HT1080 (cell line): ENCODE measurements around the gene PTPA. TPM values are rescaled to one million over a fixed set of nuclear protein-coding genes. Genes with fewer than 3 reads are reported as not detected.
"Not testable (repeated sequence)": the region's sequence is repeated elsewhere in the genome, so short reads cannot be mapped to it uniquely, and the experiment has no call there.

Source experiments
- DNase-seq: peaks from one replicate; pipeline ENCODE4 v3.0.0-alpha.2; 2015; ENCODE audit warnings: low read depth
- total RNA-seq: library from RNA; depleted of rRNA; stranded (reverse); fragments of >200 nt; shearing (Covaris generic); gene quantifications from 2 replicates; pipeline ENCODE4 v1.2.3, GENCODE V29; 2014

The PTPA gene
- total RNA-seq, 1 experiment from 2014 or later: 214 TPM

DNA sequence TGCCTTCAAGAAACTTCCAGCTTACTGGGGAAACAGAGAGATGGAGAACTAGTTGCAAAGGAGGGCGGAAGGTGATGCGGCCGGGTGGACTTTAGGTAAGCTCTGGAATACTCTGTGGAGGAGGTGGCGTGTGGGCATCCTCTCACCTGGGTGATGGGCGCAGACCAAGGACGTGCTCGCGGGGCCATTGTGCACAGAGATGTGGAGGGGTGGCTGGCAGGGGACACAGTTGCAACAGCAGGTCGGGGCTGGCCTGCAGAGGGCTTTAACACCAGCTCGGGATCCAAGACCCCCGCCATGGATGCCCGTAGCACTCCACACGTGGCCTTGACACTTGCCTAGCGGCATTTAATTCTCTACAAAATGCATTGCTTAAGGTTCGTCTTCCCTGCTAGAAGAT lies 40.3 kb downstream of the PTPA start:
- DNase-seq: no peak

GRCh38 chr9:129154866-129155477 lies 43.8 kb downstream of the PTPA start:
- DNase-seq: no peak

DNA sequence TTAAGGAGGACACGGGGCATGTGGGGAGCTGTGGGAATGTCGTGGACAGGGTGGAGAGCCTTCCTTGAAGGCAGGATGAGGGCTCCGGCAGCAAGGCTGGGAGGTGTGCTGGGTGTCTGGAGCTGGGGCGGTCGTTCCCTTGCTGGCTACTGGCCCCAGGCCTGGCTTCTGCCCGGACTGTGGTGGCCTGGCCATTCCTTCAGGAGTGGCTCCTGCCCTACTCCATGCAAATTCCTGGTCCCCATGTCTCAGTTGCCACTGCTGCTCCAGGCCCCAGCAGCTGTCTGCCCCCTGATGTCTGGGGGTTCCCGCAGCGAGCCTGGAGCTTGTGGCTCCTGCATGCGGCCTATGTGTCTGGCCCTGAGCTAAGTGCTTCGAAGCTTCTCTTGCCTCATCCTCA lies 44.9 kb downstream of the PTPA start:
- DNase-seq: no peak

DNA sequence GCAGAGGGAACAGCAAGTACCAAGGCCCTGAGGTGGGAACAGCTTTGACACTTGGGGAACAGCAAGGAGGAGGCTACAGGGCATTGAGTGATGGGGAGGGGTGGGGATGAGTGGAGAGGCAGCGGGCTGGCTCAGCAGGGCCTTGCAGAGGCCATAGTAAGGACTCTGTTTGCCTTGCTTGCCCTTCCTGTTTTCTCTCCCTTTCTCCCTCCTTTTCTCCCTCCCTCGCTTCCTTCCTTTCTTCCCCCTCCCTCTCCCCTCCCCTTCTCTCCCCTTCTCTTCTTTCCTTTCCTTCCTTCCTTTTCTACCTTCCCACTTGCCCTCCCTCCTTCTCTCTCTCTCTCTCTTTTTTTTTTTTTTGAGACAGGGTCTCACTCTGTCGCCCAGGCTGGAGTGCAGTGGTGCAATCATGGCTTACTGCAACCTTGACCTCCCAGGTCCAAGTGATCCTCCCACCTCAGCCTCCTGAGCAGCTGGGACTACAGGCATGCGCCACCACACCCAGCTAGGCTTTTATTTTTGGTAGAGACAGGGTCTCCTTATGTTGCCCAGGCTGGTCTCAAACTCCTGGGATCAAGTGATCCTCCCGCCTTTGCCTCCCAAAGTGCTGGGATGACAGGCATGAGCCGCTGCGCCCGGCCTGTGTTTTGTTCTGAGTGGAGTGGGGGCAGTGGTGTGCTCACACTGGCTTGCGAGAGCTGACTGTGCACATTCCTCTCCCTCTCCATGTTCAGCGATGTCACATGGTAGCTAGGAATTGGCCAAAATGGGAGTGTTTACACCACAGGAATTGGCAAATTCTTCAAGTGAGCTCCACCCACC lies 49.7 kb downstream of the PTPA start:
- DNase-seq: no peak

DNA sequence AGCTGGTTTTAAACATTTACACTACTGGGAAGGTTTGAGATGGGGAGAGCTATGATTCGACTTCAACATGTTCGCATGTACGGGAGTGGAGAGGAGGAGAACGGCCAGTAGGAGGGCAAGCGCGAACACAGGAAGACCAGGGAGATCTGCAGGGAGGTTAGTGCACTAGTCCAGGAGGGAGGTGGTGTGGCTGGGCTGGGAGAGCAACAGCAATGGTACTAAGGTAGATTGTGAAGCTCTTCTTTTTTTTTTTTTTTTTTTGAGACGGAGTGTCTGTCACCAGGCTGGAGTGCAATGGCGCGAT lies 50.3 kb downstream of the PTPA start:
- no peak for DNase-seq

GRCh38 chr9:129162497-129163197 lies 51.4 kb downstream of the PTPA start:
- DNase-seq: no peak

GRCh38 chr9:129163198-129163670 lies 52.0 kb downstream of the PTPA start:
- DNase-seq: not testable (repeated sequence)

- no peak for DNase-seq
Observed at GRCh38 chr9:129163753-129164152, 52.5 kb downstream of the PTPA start.

DNA sequence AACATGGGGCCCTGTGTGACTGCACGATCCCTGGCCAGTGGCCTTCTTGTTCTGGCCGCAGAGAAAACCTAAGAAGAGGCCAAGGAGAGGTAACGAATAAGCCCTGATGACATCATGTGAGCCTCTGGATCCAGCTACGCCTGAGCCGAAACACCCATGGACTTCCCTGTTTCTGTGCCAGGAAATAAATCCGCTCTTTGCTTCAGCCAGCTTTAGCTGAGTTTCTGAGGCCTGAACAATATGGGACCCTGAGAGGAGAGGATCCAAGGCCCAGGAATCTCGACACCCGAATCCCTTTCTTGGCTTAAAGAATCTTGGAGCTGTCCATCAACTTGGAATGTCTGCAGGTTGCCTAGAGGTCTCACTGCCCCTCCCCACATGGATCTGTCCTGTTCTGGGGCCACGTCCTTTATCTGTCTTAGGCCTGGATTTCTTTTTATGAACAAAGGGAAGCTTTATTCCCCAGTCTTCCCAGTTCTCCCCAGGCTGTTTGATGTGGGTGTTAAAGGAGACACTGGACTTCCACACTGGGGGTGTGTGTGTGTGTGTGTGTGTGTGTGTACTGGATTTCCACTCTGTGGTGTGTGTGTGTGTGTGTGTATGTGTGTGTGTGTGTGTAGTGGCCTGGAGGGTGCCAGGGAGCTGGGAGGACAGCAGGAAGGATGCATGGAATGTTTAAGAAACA lies 53.2 kb downstream of the PTPA start:
- no peak for DNase-seq

GRCh38 chr9:129165198-129165597 lies 54.0 kb downstream of the PTPA start:
- DNase-seq: no peak

- DNase-seq: peak; percentile 74
Observed at GRCh38 chr9:129166623-129167557, 55.7 kb downstream of the PTPA start.

DNA sequence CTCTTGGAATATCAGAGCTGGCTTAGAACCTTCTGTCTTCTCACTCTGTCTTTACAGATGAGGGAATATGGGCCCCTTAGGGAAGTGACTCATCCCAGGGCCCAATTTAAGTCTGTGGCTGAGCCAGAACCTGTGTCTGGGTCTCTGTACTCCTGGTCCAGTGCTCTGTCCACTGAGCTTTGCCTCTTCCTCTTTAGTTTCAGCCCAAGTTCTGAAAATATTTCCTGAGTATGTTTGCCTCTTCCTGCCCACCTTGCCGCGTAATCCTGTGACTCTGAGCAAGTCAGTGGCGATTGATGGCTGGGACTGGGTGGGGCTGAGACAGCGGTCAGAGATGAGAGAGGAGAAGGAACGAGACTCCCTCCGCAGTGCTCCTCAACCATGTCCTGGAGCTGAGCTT lies 59.0 kb downstream of the PTPA start:
- peak; percentile 72 for DNase-seq

- DNase-seq: no peak
Observed at GRCh38 chr9:129171993-129172751, 61.0 kb downstream of the PTPA start.

GRCh38 chr9:129172816-129173215 lies 61.6 kb downstream of the PTPA start:
- DNase-seq: no peak

DNA sequence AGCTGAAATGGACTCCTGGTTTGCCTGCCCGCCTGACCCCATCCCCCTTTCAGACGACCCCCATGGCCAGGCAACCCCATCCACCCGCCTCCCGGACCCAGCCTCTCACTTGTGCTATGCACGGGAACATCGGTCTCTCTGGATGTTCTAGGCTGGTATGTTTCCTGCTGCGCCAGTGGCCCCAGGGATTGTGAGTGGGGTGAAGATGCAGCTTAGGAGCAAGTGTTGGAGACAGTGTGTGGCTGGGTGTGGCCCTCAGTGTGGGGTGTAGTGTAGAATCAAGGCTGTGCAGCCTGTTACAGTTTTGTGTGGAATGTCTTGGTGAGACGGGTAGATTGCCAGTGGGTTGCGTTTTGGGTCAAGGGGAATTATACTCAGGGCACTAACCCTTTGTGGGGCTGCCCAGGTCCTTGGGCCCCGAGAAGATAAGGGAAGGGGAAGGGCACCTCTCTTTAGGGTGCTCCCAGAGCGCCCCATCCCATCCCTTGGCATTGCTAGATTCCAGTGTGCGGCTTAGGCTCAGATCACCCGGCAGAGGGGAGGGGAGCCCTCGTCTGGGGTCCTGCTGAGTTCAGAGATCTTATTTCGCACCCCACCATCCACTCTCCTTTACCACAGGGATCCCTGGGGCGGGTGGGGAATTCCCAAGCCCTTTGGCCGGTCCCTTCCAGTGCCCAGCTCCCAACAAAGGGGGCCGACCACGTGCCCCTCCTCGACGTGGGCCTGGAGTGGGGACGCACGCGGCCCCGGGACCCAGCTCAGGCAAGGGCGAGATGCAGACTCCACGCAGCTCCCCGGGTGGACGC lies 62.3 kb downstream of the PTPA start:
- DNase-seq: no peak

- peak; percentile 82 for DNase-seq
Observed at GRCh38 chr9:129174102-129174723, 63.0 kb downstream of the PTPA start.

DNA sequence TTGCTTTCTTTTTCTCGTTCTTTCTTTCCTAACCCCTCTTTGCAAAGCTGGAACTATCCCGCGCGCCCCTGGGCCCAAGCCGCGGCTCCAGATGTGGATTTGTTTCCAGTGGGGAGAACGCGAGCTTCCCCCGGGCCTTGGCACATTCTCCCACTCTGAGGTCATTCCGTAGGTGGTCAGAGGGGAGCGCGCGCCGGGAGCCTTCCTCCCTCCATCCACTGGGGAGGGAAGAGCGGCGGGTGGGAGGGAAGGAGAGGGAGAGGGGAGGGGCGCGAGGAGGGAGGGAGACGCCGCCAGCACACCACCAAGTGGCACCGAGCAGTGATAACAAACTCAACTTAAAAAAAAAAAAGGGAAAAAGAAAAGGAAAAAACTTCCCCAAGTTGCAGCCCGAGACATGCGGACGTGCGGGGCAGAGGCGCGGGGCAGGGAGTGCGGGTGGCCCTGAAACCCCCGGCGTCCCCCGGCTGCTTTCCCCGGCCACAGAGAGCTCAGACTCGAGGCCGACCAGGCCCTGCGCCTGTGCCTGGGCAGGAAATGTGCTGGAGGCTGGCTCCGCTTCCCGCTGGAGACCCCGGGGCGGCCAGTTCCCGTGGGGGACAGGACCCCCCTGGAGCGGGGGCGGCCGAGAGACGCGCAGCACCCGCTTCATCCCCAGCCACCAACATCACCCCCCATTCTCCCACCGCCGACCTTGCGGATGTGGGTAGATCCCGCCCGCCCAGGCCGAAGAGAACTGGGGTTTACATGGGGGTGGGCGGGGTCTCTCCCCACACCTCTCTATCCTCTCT lies 63.7 kb downstream of the PTPA start:
- peak; percentile 77 for DNase-seq

- no peak for DNase-seq
Observed at GRCh38 chr9:129175515-129175824, 64.3 kb downstream of the PTPA start.
